GM19397 (cell line): ENCODE measurements around the gene PGLYRP4.

ENCODE experiments used
- ATAC-seq: cut with Tn5 transposase; IDR thresholded peaks from one replicate; pipeline ENCODE4 v1.9.1; 2021; ENCODE audit warnings: mild to moderate bottlenecking, moderate library complexity; ENCODE audit not compliant: unreplicated experiment

The PGLYRP4 gene

GRCh38 chr1:153293480-153293775 lies 55.2 kb downstream of the PGLYRP4 start:
- no peak for ATAC-seq

DNA sequence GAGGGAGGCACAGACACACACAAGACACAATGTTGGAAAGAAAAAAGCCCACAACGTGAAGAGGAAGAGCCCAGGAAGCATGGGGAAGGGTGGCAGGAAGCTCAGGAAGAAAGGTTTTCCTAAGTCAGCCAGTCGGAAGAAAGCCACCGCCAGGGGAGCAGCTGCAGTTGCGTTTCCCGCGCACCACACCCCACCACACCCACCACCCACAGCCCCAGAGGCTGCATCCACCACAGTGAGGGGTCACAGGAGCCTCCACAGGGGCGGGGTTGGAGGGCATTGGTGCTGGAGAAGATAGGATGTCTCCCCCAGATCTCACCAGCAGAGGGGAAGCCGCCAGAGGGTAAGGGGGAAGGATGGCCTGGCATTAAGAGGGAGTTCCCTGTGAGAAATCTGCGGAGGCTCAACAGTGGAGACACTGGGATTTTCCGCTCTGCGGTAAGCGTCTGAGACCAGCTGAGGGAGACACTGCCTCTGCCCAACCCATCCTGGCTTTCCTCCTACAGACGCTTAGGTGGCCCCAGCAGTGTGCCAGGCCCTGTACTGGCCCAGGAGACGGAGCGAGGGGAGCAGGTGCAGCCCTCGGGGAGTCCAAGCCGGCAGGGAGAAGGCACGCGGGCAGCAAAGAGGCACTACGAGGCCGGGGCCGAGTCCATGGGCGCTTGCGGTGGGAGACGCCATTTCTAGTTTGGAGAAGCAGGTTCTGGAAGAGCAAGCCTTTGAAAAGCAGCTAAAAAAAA lies 55.7 kb downstream of the PGLYRP4 start:
- no peak for ATAC-seq

GRCh38 chr1:153292185-153292584 lies 56.5 kb downstream of the PGLYRP4 start:
- no peak for ATAC-seq

GRCh38 chr1:153291514-153291913 lies 57.1 kb downstream of the PGLYRP4 start:
- ATAC-seq: no peak

DNA sequence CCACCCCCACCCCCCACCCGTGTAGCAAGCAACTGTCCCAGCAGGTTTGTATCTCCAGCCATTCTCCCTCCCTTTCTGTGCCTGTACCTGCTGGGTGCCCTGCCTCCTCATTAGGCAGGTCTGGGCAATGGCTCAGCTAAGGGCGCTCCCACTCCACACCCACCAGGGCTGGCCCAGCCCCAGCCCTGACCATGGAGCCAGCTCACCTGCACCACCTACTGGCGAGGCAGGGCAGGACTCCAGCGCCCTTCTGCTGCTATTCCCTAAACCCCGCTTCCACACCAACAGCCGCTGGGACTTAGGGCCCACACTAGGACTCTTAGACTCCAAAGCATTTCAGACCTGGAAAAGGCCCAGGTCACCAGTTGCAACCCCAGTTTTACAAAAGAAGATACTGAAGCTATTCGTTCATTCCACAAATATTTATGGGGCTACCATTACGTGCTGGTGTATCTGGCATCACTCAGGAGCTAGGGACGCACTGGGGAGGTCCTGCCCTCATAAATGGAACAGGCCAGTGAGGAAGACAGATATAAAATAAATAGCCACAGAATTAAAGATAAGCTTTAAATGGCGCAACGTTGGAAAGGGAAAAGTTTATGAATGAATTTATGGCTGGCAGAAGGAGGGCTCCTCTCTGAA lies 59.9 kb downstream of the PGLYRP4 start:
- ATAC-seq: no peak
